Choroid plexus epithelial cell (primary cell): ENCODE data around the gene CYGB.
"Not testable (repeated sequence)": the region's sequence is repeated elsewhere in the genome, so short reads cannot be mapped to it uniquely, and the experiment has no call there.

Experiments used
- DNase-seq: peaks from one replicate; pipeline ENCODE4 v3.0.0-alpha.2; 2010; ENCODE audit warnings: low read depth
- H3K4me3 ChIP-seq: 2 replicates; pipeline ENCODE4 v1.5.1; 2011; ENCODE audit warnings: low read depth, mild to moderate bottlenecking, control low read depth, low read length, moderate library complexity
- TF ChIP-seq, protein P1 (sequence below): conservative IDR thresholded peaks from 2 replicates; pipeline ENCODE4 v1.5.1; 2011; ENCODE audit warnings: low read depth, mild to moderate bottlenecking, control low read depth, inconsistent platforms, low read length, moderate library complexity

The CYGB gene

DNA sequence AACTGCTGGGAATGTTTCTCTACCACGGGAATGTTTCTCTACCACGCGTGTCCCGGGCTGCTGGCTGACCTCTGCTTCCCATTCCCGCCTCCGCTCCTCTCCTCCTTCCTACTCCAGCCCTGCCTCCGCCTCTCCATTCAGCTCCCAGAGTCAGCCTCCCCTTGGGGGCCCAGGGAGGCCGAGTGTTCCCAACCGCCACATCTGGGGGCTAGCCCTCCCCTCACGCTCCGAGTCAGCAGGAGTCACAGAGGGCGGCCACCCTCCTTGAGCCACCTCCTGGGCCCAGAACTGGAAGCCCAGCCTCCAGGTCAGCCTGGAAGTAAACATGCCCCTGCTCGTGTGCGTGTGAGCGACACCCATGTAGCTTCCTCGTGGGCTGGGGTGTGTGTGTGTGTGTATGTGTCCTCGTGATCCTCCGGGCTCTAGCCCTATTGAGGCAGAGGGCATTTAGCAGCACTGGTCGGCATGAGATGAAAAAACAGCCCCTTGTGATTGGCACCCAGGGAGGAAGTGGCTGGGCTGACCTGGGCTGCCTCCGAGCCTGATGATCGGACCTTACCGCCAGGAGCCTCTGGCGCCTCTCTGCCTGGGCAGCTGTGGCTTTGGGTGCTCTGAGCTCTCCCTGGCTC, 7.3 kb downstream of the CYGB start:
- TF ChIP-seq, protein P1, sequence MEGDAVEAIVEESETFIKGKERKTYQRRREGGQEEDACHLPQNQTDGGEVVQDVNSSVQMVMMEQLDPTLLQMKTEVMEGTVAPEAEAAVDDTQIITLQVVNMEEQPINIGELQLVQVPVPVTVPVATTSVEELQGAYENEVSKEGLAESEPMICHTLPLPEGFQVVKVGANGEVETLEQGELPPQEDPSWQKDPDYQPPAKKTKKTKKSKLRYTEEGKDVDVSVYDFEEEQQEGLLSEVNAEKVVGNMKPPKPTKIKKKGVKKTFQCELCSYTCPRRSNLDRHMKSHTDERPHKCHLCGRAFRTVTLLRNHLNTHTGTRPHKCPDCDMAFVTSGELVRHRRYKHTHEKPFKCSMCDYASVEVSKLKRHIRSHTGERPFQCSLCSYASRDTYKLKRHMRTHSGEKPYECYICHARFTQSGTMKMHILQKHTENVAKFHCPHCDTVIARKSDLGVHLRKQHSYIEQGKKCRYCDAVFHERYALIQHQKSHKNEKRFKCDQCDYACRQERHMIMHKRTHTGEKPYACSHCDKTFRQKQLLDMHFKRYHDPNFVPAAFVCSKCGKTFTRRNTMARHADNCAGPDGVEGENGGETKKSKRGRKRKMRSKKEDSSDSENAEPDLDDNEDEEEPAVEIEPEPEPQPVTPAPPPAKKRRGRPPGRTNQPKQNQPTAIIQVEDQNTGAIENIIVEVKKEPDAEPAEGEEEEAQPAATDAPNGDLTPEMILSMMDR, result no peak
- peak; percentile 68 for DNase-seq
- H3K4me3 ChIP-seq, result no peak overlapping the region

DNA sequence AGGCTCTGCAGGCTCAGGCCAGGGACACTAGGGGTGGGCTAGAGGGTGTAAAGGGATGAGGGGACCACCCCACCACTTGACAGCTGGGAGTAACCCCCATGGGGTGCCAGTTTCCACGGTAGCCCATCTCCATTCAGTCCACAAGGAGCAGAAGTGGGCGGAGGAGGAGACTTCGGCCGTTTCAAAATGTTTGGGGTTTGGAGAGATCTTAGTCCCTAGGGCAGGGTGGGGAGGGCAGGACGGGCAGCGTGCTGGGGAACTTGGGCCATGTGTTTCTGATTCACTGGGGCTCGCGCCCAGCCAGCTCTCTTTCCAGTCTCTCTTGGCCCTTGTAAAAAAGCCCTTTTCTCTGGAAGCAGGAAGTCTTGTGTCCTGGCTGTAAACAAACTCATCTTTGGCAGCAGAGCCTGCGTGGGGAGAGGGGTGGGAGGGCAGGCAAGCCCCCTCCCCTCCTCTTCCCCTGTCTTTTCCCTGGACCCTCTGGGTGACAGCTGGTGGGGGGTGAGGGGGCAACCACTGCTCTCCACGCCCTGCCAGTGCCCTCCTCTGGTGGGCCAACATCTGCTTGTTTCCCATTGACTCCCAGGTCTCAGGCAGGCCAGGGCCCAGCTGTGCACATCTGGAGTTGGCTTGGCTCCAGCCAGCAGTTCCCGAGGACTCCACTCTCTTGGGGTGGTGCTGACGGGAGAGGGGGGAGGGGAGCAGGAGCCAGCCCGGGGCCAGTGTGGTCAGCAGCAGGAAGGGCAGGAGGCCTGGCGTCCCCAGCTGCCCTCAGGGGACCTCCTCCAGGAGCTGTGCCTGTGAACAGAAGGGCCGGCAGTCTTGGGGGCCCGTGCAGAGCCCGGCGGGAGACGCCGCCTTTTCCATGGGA, 8.1 kb downstream of the CYGB start:
- TF ChIP-seq, protein P1, result peak; percentile 3
- peak; percentile 78 for DNase-seq
- no peak overlapping the region for H3K4me3 ChIP-seq

DNA sequence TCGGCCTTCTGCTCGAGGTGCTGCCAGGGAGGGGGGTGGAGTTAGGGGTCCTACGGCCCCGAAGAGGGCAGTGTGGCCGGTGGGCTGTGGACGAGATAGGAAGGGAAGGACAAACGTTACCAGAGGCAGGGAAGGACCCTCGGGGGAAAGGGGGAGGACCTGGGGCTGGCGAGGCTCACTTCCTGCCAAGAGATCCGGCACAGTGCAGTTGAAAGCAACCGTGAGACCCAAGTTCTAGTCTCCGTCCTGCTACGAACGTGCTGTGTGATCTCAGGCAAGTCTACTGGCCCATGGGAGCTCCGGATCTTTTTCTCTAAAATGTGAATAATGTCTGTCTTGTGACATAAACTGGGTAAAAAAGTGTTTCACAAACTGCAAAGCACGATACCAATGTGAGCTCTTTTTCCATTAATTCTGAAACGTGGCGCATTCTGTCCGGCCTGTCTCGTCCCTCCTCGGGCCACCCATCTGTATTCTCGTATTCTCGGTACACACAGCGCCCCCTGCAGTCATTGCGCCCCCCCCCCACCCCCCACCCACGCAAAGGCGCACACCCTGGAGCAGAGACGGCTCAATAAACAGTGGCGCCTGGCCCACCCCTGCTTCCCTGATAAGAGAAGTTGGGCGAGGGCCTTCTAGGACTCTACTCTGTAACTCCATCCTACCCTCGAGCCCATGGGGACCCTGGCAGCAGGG, 8.8 kb downstream of the CYGB start:
- peak; percentile 44 for DNase-seq

DNA sequence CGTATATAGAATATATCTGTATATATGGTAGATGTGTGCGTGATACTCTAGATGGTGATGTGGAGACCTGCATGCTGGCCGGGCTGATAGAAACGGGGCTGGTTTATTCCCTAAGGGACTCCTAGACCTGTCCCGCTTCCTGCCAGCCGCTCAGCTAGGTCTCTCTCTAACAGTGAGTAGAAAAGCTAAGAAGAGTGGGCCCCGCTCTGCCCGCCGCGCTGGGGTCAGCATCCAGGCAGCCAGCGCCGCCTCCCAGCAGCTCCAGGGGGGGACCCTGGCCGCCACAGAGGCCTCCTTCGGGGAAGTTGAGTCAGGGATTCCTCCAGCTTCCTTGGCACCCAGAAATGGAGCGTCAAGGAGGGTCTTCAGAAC, 9.4 kb downstream of the CYGB start:
- TF ChIP-seq, protein P1, result no peak
- no peak overlapping the region for H3K4me3 ChIP-seq
- no peak for DNase-seq

More for the DNA sequence above, 8.8 kb downstream of the CYGB start:
- TF ChIP-seq, protein P1, result peak; percentile 12
- no peak overlapping the region for H3K4me3 ChIP-seq

DNA sequence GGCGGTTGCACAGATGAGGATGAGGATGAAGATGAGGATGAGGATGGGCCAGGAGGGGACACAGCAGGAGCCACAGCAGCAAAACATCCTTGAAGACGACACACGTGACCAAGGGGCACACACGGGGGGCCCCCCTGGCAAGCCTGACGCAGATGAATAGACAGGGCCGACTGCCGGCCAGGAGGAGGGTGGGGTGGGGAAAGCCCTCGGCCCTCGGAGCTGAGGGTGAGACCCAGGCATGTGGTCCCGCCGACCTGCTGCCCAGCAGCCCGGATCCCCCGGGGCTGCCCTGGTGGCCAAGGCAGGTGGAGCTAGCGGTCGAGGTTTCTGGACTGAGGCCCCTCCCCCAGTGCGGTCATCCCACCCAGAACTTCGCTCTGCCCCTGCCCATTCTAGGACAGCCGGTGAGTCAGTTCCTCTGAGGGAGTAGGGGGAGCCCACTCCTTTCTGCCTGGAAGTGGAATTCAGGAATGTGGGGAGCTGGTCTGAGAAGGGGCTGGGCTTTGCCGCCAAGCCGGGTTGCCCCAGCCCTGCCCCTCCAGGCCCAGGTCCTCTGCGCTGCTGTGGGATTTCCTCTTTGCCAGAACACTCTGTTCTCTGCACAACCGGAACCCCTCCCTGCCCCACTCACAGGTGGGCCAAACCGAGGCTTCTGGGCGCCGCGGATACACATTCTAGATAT, 9.9 kb downstream of the CYGB start:
- TF ChIP-seq, protein P1, result peak; percentile 28
- no peak overlapping the region for H3K4me3 ChIP-seq
- DNase-seq, result peak; percentile 82

DNA sequence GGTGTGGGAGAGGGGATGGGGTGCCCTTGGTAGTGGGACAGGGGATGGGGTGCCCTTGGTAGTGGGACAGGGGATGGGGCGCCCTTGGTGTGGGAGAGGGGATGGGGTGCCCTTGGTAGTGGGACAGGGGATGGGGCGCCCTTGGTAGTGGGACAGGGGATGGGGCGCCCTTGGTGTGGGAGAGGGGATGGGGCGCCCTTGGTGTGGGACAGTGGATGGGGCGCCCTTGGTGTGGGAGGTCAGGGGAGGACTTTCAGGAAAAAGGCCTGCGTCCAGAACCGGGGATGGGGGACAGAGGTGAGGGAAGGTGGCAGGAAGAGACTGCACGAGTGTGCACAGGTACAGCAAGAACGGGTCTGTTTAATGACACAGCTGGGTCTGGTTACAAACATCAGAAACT, 10.5 kb downstream of the CYGB start:
- DNase-seq, H3K4me3 ChIP-seq: not testable (repeated sequence)

DNA sequence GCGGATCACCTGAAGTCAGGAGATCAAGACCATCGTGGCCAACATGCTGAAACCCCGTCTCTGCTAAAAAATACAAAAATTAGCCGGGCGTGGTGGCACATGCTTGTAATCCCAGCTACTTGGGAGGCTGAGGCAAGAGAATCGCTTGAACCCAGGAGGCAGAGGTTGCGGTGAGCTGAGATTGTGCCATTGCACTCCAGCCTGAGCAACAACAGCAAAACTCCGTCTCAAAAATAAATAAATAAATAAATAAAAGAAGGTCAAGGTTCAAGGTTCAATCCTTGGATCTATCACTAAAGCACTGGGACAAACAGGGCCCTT, 12.0 kb downstream of the CYGB start:
- DNase-seq, H3K4me3 ChIP-seq: not testable (repeated sequence)
